MM.1S (cell line): ENCODE data around the gene PRPS1.
"Not testable (repeated sequence)": the region's sequence is repeated elsewhere in the genome, so short reads cannot be mapped to it uniquely, and the experiment has no call there.

Experiments used
- CTCF ChIP-seq: fragments of 300-600 bp; sonication (generic); IDR thresholded peaks from 2 replicates; pipeline ENCODE4 v1.5.1; 2016; ENCODE audit warnings: antibody characterized with exemption, low read length, mixed read lengths
- EZH2phosphoT487 ChIP-seq: fragments of 300-600 bp; sonication (generic); IDR thresholded peaks from 2 replicates; pipeline ENCODE4 v1.6.1; 2018; ENCODE audit warnings: antibody characterized with exemption, low read length

DNA sequence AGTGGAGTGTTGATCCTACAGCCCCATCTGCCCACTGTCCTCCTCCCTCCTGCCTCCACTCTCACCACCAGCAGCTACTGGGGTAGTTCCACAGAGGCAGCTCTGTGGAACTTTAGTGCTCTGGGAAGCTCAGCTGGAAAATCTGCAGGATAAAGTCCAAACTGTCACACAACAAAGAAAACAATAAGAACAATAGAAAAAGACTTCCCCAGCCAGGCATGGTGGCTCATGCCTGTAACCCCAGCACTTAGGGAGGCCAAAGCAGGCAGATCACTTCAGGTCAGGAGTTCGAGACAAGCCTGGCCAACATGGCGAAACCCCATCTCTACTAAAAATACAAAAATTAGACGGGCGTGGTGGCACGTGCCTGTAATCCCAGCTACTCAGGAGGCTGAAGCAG lies 40.4 kb downstream of the PRPS1 start:
- not testable (repeated sequence) for TF ChIP-seq EZH2phosphoT487, CTCF
